GM18858 (cell line): Measurements from ENCODE around the gene ARAP2.

Source experiments
- ATAC-seq: cut with Tn5 transposase; IDR thresholded peaks from one replicate; pipeline ENCODE4 v1.9.1; 2021; ENCODE audit not compliant: unreplicated experiment

Gene ARAP2

GRCh38 chr4:36220776-36221175 lies 23.5 kb downstream of the ARAP2 start:
- ATAC-seq = no peak

GRCh38 chr4:36218121-36218520 lies 26.2 kb downstream of the ARAP2 start:
- peak; percentile 74 for ATAC-seq

DNA sequence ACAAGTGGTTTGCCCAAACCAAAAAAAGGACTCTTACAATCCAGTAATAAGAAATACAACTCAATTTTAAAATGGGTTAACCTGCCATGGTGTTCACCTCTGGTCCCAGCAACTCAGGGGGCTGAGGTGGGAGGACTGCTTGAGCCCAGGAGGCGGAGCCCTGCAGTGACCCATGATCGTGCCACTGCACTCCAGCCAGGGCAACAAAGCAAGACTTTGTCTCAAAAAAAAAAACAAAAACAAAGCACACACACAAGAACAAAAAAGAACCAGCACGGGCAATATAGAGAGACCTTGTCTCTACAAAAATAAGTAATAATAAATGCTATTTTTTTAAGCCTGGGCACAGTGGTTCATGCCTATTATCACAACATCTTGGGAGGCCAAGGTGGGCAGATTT lies 28.7 kb downstream of the ARAP2 start:
- no peak for ATAC-seq

- no peak for ATAC-seq
Measured at GRCh38 chr4:36214735-36215485, 29.4 kb downstream of the ARAP2 start.

DNA sequence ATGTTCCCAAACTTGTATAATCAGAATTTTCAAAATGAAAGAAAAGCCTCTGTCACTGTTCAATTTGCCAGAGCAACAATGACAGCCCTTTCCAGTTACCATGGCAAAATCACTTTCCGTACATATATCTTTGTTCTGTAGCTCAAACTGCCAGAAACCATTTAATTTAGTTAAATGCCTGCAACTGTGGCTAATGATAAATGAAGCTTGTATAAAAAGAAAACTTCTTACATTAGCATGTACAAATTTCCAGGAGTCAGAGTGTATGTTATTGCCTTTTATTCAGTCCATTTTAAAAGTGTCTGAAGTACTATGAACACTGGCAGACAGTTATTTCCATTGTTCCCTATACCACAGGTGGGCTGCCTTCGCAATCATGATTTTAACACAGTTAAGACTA lies 30.3 kb downstream of the ARAP2 start:
- ATAC-seq = no peak

DNA sequence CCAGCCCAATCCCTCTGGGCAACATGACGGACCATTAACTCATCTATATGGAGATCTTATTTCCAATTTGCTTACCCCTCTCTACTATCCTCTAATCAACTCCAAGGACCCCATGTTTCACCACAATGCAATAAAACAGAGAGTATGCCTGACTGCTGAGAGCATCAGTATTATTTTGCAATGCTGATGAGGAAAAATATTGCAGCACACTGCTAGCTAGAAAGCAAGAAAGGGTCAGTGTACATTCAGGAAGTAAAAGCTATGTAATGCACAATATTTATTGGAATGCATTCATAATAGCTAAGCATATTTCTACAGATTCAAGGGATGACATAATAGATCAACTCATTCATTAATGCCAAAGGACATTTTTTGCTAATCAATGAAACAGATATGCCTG lies 33.2 kb downstream of the ARAP2 start:
- no peak for ATAC-seq

DNA sequence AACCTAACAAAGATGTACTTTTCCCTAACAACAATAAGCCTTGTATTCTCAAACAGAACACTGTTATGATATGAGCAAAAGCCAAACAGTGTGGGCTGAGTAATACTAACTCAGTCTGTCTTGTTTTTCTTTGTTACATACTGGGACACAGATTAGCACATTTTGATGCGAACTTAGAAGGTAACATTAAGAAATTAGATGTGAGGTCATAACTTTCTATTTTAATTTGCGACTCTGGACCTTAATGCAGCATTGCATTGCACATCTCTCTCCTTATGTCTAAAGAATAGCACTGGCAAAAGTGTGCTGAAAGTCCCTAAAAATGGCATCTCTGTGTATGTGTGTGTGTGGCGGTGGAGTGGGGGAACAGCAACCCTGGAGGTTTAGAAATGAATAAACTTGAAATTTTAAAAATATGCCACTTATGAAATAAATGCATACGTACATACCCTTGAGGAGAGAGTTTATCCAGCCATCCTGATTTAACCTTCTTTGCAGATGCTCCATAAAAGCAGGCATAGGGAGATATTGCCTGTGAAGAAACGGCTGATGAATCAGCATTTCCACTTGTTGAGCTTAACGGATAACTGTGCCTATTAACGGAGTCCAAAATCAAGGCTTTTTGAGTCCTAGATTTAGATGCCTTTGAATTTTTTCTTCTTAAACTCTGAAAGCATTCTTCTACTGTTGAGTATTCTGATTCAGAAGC lies 34.2 kb downstream of the ARAP2 start:
- ATAC-seq = peak; percentile 37

GRCh38 chr4:36208893-36209473 lies 35.3 kb downstream of the ARAP2 start:
- ATAC-seq = peak; percentile 68

GRCh38 chr4:36207831-36208520 lies 36.3 kb downstream of the ARAP2 start:
- no peak for ATAC-seq

DNA sequence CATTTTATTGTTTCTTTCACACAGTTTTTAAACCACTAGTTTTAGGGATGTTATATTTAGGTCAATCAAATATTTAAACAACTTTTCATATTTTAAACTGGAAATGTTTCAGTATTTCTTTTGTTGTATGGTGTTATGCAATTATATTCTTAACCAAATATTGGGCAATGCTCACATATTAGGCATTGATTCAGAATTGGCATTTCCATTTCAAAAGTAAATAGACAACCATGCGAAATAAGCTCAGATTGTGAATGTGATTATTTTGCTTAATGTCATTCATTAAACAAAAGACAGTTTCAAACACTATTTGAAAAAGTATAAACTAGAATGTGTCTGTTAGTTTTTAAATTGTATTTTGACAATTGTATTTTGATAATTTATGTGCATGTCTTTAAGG lies 36.9 kb downstream of the ARAP2 start:
- ATAC-seq = no peak

GRCh38 chr4:36206603-36207311 lies 37.6 kb downstream of the ARAP2 start:
- no peak for ATAC-seq

GRCh38 chr4:36206012-36206411 lies 38.3 kb downstream of the ARAP2 start:
- no peak for ATAC-seq

DNA sequence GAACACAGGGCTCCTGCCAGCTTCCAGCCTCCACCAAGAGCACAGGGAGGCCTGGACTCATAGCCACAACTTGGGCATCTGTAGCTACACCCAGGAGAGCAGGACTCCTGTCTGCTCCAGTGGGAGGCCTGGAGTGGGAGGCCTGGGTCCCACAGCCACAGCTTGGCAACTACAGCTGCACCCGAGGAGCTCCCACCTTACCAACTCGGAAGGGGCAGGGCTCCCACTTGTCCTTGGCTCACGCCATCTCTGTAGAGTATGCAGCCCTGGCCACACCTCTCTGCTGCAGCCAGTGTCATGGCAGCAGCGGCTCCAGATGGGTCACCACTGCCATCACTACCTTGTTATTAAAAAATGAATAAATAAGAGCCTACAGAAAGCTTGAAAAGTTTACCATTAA lies 45.5 kb downstream of the ARAP2 start:
- ATAC-seq = no peak

- ATAC-seq = no peak
Measured at GRCh38 chr4:36198068-36198808, 46.1 kb downstream of the ARAP2 start.

- ATAC-seq = no peak
Measured at GRCh38 chr4:36197501-36197900, 46.8 kb downstream of the ARAP2 start.

GRCh38 chr4:36196145-36196913 lies 48.0 kb downstream of the ARAP2 start:
- ATAC-seq = no peak

DNA sequence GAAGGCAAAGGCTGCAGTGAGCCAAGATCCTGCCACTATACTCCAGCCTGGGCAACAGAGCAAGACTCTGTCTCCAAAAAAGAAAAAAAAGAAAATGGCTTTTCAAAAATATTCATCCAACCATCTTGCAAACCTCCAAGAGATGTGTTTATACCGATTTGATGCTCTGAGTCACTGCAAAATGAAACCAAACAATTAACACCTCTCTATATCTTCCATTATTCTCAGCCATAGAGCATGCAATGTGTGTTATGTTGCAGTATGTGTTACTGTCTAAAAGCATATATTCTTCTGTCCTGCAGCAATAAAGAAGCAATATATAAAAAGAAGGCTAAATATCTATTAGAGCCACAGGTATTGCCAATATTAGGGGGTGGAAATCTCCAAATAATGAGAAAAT lies 51.4 kb downstream of the ARAP2 start:
- no peak for ATAC-seq

GRCh38 chr4:36189511-36190226 lies 54.6 kb downstream of the ARAP2 start:
- peak; percentile 88 for ATAC-seq
